HG03432 (cell line): ENCODE data around the gene SUN2.
"Not testable (repeated sequence)": the region's sequence is repeated elsewhere in the genome, so short reads cannot be mapped to it uniquely, and the experiment has no call there.

Source experiments
- ATAC-seq: cut with Tn5 transposase; IDR thresholded peaks from one replicate; pipeline ENCODE4 v1.9.1; 2021; ENCODE audit warnings: mild to moderate bottlenecking, moderate library complexity; ENCODE audit not compliant: unreplicated experiment

The SUN2 gene

GRCh38 chr22:38755911-38756532 lies at the start of gene SUN2:
Gene SUN2, minus strand, starts transcription at chr22:38755998. Its CDS starts 3,370 bp downstream, at chr22:38752628.
- ATAC-seq, result peak; percentile 73

- ATAC-seq, result not testable (repeated sequence)
Observed at GRCh38 chr22:38805041-38805593, 49.3 kb upstream of the SUN2 start.

- ATAC-seq, result no peak
Observed at GRCh38 chr22:38802671-38803121, 46.9 kb upstream of the SUN2 start.

GRCh38 chr22:38799265-38800002 lies 43.6 kb upstream of the SUN2 start:
- ATAC-seq, result no peak

- no peak for ATAC-seq
Observed at GRCh38 chr22:38798496-38798895, 42.7 kb upstream of the SUN2 start.

- ATAC-seq, result no peak
Observed at GRCh38 chr22:38796262-38796957, 40.6 kb upstream of the SUN2 start.

GRCh38 chr22:38795569-38795968 lies 39.8 kb upstream of the SUN2 start:
- no peak for ATAC-seq

GRCh38 chr22:38793721-38794466 lies 38.1 kb upstream of the SUN2 start, which contains the start of gene DNAL4:
Gene DNAL4, minus strand, starts transcription at chr22:38794143. Its CDS starts 11,412 bp downstream, at chr22:38782731.
- peak; percentile 94 for ATAC-seq

GRCh38 chr22:38793317-38793716 lies 37.5 kb upstream of the SUN2 start:
- ATAC-seq, result no peak

GRCh38 chr22:38792833-38793232 lies 37.0 kb upstream of the SUN2 start:
- no peak for ATAC-seq

- no peak for ATAC-seq
Observed at GRCh38 chr22:38789606-38790005, 33.8 kb upstream of the SUN2 start.

GRCh38 chr22:38788846-38789245 lies 33.0 kb upstream of the SUN2 start:
- no peak for ATAC-seq

GRCh38 chr22:38788021-38788816 lies 32.4 kb upstream of the SUN2 start:
- ATAC-seq, result no peak

GRCh38 chr22:38786631-38787030 lies 30.8 kb upstream of the SUN2 start:
- no peak for ATAC-seq

GRCh38 chr22:38784856-38785255 lies 29.1 kb upstream of the SUN2 start:
- ATAC-seq, result no peak

- ATAC-seq, result no peak
Observed at GRCh38 chr22:38784035-38784434, 28.2 kb upstream of the SUN2 start.

- ATAC-seq, result no peak
Observed at GRCh38 chr22:38783095-38783615, 27.4 kb upstream of the SUN2 start.

- ATAC-seq, result no peak
Observed at GRCh38 chr22:38782402-38783094, 26.8 kb upstream of the SUN2 start.

- no peak for ATAC-seq
Observed at GRCh38 chr22:38781033-38781432, 25.2 kb upstream of the SUN2 start.
